SK-N-MC (cell line): ENCODE data around the gene CMTM8.

Experiments used
- DNase-seq: peaks from one replicate; pipeline ENCODE4 v3.0.0-alpha.2; 2011; ENCODE audit warnings: low read depth, low spot score
- H3K27ac ChIP-seq: fragments of 200-600 bp; sonication (generic); 2 replicates; pipeline ENCODE4 v1.5.1; 2016; ENCODE audit warnings: mixed run types
- H3K36me3 ChIP-seq: fragments of 200-600 bp; sonication (generic); 2 replicates; pipeline ENCODE4 v1.6.1; 2017; ENCODE audit warnings: antibody characterized with exemption, low read length, mixed read lengths; ENCODE audit not compliant: insufficient read depth
- H3K4me3 ChIP-seq: fragments of 200-600 bp; sonication (generic); 2 replicates; pipeline ENCODE4 v1.5.1; 2016
- H3K9ac ChIP-seq: fragments of 200-600 bp; sonication (generic); 2 replicates; pipeline ENCODE4 v1.8.0; 2017; ENCODE audit warnings: mixed run types, mixed read lengths; ENCODE audit not compliant: insufficient read length
- H3K9me3 ChIP-seq: fragments of 200-600 bp; sonication (generic); 2 replicates; pipeline ENCODE4 v1.6.1; 2017; ENCODE audit warnings: low read depth, mild to moderate bottlenecking, antibody characterized with exemption, low read length, moderate library complexity, mixed read lengths
- EZH2 ChIP-seq: fragments of 200-600 bp; sonication (generic); IDR thresholded peaks from one replicate; pipeline ENCODE4 v1.6.1; 2017; ENCODE audit warnings: antibody characterized with exemption
- FOXP2 ChIP-seq: optimal IDR thresholded peaks from 2 replicates; pipeline ENCODE3; 2011; ENCODE audit warnings: mild to moderate bottlenecking, moderate library complexity; ENCODE audit not compliant: insufficient read depth; ENCODE audit errors: extremely low read length, control extremely low read depth
- POLR2AphosphoS5 ChIP-seq: IDR thresholded peaks from 2 replicates; pipeline ENCODE4 v1.6.1; 2012; ENCODE audit warnings: mild to moderate bottlenecking, low read depth, low read length, borderline replicate concordance

The CMTM8 gene

DNA sequence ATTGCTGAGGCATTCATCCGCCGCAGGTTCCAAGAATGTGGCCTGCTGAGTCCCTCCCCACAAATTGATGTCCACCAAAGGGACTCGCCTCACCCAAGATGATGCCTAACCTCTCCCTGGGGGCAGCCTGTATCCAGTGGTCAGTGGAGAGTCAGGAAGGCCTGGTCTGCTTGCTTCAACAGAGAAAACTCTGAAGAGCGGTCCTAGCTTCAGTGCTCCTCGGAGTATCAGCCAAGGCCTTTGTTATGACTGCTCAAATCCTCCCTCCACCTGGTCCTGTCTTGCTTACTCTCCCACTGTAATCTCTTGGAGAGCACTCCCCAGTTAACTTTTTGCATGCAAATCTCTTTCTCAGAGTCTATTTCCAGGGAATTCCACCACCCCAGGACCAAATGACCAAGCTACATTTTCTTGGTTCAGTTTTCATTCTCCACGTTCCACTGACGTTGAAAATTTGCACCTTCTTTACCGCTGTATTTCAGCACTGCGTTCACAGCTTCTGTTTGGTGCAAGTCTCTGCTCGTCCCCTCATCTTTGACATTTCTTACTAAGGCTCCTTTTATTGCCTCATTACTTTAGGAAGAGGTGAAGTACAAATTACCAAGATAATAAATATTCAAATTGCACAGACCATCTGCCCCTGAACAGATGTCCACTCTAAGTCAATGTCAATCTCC, 175.5 kb downstream of the CMTM8 start:
- no peaks in the 10 kb centered on the region for H3K9me3 ChIP-seq
- no peak overlapping the region for H3K4me3 ChIP-seq
- H3K9ac ChIP-seq: no peak overlapping the region
- no peaks in the 10 kb centered on the region for H3K36me3 ChIP-seq
- no peak for TF ChIP-seq FOXP2
- TF ChIP-seq POLR2AphosphoS5: no peak
- no peak for TF ChIP-seq EZH2
- DNase-seq: no peak
- H3K27ac ChIP-seq: no peak overlapping the region

DNA sequence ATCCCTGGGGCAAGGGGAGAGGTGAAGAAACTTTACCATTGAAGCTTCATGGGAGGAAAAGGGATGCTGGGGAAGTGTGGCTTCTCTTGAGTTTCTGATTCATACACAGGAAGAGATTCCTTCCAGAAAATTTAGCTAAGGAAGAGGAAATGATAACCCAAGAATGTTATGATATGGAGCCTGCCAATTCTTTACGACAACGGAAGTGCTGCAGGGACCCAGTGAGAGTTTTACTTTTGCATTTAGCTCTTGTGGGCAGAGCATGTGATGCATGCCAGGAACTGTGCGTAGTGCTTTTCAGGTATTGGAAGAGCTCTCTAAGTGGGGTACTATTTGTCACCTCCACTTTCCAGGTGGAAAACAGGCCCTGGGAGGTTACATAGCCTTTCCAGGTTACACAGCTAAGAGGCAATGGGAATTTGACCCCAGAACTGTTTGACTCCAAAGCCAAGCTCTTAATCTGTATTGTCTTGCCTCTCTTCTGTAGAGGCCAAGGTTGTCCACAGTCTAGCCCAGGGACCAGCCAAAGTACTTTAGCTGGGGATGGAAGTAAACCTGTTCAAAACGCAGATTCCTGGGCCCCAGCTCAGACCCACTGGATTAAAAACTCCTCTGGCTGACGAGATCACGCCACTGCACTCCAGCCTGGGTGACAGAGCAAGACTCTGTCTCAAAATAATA, 176.2 kb downstream of the CMTM8 start:
- no peaks in the 10 kb centered on the region for H3K9me3 ChIP-seq
- H3K27ac ChIP-seq: no peak overlapping the region
- H3K36me3 ChIP-seq: no peaks in the 10 kb centered on the region
- no peak overlapping the region for H3K4me3 ChIP-seq
- DNase-seq: no peak
- H3K9ac ChIP-seq: no peak overlapping the region
- TF ChIP-seq POLR2AphosphoS5: no peak
- TF ChIP-seq FOXP2: no peak
- TF ChIP-seq EZH2: no peak

DNA sequence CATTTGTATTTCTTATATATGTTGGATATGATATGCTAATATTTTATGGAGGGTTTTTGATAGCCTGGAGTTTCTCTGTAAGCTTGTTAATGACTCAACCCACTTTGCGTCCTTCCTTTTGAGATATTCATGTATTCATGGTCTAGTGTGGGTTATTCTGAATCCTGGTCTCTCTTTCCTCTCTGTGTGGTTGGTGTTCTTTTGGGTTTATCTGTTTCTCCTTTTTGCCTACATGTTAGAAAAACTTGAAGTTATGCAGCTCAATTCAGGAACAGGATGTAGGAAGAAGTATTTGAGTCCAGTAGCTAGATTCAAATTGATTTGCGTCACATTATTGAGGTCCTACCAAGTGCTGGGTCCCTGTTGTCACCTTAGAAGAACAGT, 181.3 kb downstream of the CMTM8 start:
- H3K36me3 ChIP-seq: no peaks in the 10 kb centered on the region
- no peak overlapping the region for H3K9ac ChIP-seq
- H3K4me3 ChIP-seq: no peak overlapping the region
- TF ChIP-seq POLR2AphosphoS5 (no peak), EZH2 (no peak), FOXP2 (no peak)
- H3K27ac ChIP-seq: no peak overlapping the region
- no peaks in the 10 kb centered on the region for H3K9me3 ChIP-seq
- no peak for DNase-seq
